ENCODE results near the gene TMA7B.

The TMA7B gene

DNA sequence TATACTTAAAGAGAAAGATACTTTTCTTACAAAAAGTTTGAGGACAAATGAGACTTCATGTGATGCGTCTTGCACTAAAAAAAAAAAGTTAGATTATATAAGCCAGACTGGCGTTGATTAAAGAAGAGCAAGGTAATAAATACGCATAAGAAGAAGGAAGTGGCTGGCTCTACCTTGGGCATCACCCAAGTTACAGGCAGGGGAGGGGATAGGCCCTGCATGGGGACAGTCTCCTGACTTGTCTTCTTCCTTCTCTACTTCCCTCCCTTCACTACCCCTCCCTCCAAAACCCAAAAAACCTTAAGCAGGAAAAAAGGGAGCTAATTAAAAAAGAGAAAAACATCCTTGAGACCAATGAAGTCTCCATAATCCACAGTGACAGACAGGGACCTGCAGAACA is 22.3 kb upstream of the TMA7B start:
- 0 out of 2 replicates have a peak, but pooled peaks cover 3% of the 10 kb centered on the region for H4K20me1 ChIP-seq (ENCODE audit: insufficient read depth, low read length)
- peaks cover 7% of the 10 kb centered on the region for H3K4me1 ChIP-seq (ENCODE audit: low read length)
- peaks cover 63% of the 10 kb centered on the region for H3K27me3 ChIP-seq (ENCODE audit: low read depth, low read length)
- no peak for TF ChIP-seq EZH2phosphoT487 (IDR thresholded peaks at IDR 0.05; ENCODE audit: low read depth)
- TF ChIP-seq, protein P1, sequence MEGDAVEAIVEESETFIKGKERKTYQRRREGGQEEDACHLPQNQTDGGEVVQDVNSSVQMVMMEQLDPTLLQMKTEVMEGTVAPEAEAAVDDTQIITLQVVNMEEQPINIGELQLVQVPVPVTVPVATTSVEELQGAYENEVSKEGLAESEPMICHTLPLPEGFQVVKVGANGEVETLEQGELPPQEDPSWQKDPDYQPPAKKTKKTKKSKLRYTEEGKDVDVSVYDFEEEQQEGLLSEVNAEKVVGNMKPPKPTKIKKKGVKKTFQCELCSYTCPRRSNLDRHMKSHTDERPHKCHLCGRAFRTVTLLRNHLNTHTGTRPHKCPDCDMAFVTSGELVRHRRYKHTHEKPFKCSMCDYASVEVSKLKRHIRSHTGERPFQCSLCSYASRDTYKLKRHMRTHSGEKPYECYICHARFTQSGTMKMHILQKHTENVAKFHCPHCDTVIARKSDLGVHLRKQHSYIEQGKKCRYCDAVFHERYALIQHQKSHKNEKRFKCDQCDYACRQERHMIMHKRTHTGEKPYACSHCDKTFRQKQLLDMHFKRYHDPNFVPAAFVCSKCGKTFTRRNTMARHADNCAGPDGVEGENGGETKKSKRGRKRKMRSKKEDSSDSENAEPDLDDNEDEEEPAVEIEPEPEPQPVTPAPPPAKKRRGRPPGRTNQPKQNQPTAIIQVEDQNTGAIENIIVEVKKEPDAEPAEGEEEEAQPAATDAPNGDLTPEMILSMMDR (IDR thresholded peaks at IDR 0.05; ENCODE audit: low read depth, low read length): no peak
- no peaks in the 10 kb centered on the region for H3K79me2 ChIP-seq (ENCODE audit: low read length)
- H3K27ac ChIP-seq (ENCODE audit: low read length): no peak overlapping the region
- no peak overlapping the region for H3K4me3 ChIP-seq (ENCODE audit: low read length)
- no peaks in the 10 kb centered on the region for H3K9me3 ChIP-seq (ENCODE audit: insufficient read depth, low read length)
- no peak overlapping the region for H2AFZ ChIP-seq (ENCODE audit: low read depth, low read length)
- H3K9ac ChIP-seq (ENCODE audit: low read length): no peak overlapping the region
- H3K36me3 ChIP-seq (replicated peaks; ENCODE audit: low read depth, low read length): no peaks in the 10 kb centered on the region
- no peak overlapping the region for H3K4me2 ChIP-seq (ENCODE audit: low read length)

DNA sequence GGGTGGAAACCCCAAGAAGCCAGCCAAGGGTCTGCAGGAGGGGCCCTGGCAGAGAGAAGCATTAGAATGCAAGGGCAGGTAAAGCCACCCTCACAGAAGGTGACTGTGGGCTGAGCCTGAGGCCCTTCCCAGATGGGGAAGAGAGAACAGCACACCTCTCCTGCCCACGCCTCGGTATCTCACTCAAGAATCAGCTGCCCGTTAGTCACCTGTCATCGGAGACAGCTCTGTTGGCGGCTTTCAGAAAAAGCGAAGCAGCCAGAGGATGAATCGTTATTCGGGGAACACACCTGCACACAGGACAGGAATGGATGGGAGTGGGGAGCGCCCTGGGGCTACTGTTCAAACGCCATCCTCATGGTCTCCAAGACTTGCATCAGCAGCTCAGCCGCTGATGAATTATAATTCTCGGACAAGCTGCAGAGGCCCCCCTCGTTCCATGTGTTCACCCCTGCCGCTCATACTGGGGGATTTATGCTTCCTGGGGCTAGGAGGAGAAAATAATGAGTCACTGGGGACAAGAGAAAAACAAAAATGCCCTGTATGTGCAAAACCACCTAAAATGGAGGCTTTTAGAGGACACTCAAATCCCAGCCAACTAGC is 21.6 kb upstream of the TMA7B start:
- Histone ChIP-seq H3K9ac (ENCODE audit: low read length) (no peak overlapping the region), H2AFZ (ENCODE audit: low read depth, low read length) (no peak overlapping the region), H3K4me3 (ENCODE audit: low read length) (no peak overlapping the region), H3K4me1 (ENCODE audit: low read length) (peaks cover 9% of the 10 kb centered on the region), H3K36me3 (replicated peaks; ENCODE audit: low read depth, low read length) (no peaks in the 10 kb centered on the region), H3K27ac (ENCODE audit: low read length) (no peak overlapping the region), H3K4me2 (ENCODE audit: low read length) (no peak overlapping the region), H4K20me1 (ENCODE audit: insufficient read depth, low read length) (no peaks in the 10 kb centered on the region), H3K9me3 (ENCODE audit: insufficient read depth, low read length) (no peaks in the 10 kb centered on the region), H3K27me3 (ENCODE audit: low read depth, low read length) (peaks cover 57% of the 10 kb centered on the region), H3K79me2 (ENCODE audit: low read length) (no peaks in the 10 kb centered on the region)
- no peak for TF ChIP-seq EZH2phosphoT487 (IDR thresholded peaks at IDR 0.05; ENCODE audit: low read depth)
- TF ChIP-seq, protein P1 (IDR thresholded peaks at IDR 0.05; ENCODE audit: low read depth, low read length): no peak

DNA sequence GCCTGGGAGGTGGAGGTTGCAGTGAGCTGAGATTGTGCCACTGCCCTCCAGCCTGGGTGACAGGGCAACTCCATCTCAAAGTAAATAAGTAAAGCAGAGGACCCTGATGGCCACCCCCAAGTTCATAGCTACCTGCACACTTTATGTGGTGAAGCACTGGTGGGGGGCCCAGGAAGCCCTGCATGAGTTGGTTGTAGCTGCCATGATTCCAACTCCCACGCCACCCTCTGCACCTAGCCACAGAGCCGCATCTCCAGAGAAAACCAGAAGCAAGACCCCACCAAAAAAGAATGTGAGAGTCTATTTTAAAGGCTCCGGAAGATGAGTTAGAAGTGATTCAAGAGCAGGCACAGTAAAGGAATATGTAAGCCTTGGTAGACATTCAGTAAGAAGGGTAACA is 20.4 kb upstream of the TMA7B start:
- H4K20me1 ChIP-seq (ENCODE audit: insufficient read depth, low read length): no peaks in the 10 kb centered on the region

DNA sequence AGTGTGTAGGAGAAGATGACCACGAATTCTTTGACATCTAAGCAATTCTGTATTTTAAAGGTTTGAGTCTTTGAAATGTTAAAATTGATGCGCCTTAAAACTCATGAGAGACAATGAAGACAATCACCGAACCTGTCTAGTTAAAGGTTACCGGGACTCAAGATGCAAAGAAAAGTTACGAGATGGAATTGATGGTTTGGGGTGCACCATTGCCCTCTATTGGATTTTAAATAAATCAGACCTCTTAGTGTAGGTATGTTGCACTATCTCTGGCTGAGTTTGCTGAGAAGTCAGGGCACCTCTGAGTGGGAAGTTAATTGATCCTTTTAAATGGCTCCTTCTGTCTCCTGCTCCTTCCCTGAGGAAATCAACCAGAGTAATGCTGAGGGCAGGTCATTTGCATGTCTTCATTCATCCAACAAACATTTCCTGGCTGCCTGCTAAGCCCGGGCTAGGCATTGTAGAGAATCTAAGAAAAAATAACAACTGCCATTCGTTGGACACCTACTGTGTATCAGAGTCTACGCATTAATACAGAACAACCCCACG is 19.4 kb upstream of the TMA7B start:
- Histone ChIP-seq H2AFZ (ENCODE audit: low read depth, low read length) (no peak overlapping the region), H3K4me1 (ENCODE audit: low read length) (peaks cover 9% of the 10 kb centered on the region), H3K9me3 (ENCODE audit: insufficient read depth, low read length) (no peaks in the 10 kb centered on the region), H4K20me1 (ENCODE audit: insufficient read depth, low read length) (no peaks in the 10 kb centered on the region), H3K4me2 (ENCODE audit: low read length) (no peak overlapping the region), H3K4me3 (ENCODE audit: low read length) (no peak overlapping the region), H3K9ac (ENCODE audit: low read length) (no peak overlapping the region), H3K79me2 (ENCODE audit: low read length) (no peaks in the 10 kb centered on the region), H3K27ac (ENCODE audit: low read length) (no peak overlapping the region), H3K36me3 (replicated peaks; ENCODE audit: low read depth, low read length) (no peaks in the 10 kb centered on the region), H3K27me3 (ENCODE audit: low read depth, low read length) (peaks cover 39% of the 10 kb centered on the region)
- TF ChIP-seq, protein P1 (IDR thresholded peaks at IDR 0.05; ENCODE audit: low read depth, low read length): peak; percentile 60
- TF ChIP-seq EZH2phosphoT487 (IDR thresholded peaks at IDR 0.05; ENCODE audit: low read depth): no peak

More for the DNA sequence above, 20.4 kb upstream of the TMA7B start:
- Histone ChIP-seq H3K27ac (ENCODE audit: low read length) (no peak overlapping the region), H3K4me2 (ENCODE audit: low read length) (no peak overlapping the region), H3K79me2 (ENCODE audit: low read length) (no peaks in the 10 kb centered on the region), H3K9ac (ENCODE audit: low read length) (no peak overlapping the region), H3K27me3 (ENCODE audit: low read depth, low read length) (peaks cover 45% of the 10 kb centered on the region), H3K4me3 (ENCODE audit: low read length) (no peak overlapping the region), H3K36me3 (replicated peaks; ENCODE audit: low read depth, low read length) (no peaks in the 10 kb centered on the region), H2AFZ (ENCODE audit: low read depth, low read length) (no peak overlapping the region), H3K9me3 (ENCODE audit: insufficient read depth, low read length) (no peaks in the 10 kb centered on the region), H3K4me1 (ENCODE audit: low read length) (peaks cover 9% of the 10 kb centered on the region)
- no peak for TF ChIP-seq EZH2phosphoT487 (IDR thresholded peaks at IDR 0.05; ENCODE audit: low read depth)
- TF ChIP-seq, protein P1 (IDR thresholded peaks at IDR 0.05; ENCODE audit: low read depth, low read length): no peak
